SJCRH30 (cell line): ENCODE measurements around the gene IPCEF1. TPM values are rescaled to one million over a fixed set of nuclear protein-coding genes. Genes with fewer than 3 reads are reported as not detected.
"Not testable (repeated sequence)": the region's sequence is repeated elsewhere in the genome, so short reads cannot be mapped to it uniquely, and the experiment has no call there.

Source experiments
- DNase-seq, 2 experiments: peaks; one replicate each; pipeline ENCODE4 v3.0.0-alpha.2; 2015 to 2020
- H3K27ac ChIP-seq: fragments of 250-450 bp; sonication (Bioruptor Pico); 2 replicates; pipeline ENCODE4 v1.5.1; 2020; ENCODE audit warnings: mild to moderate bottlenecking, moderate library complexity
- H3K27me3 ChIP-seq: fragments of 250-450 bp; sonication (Bioruptor Pico); 2 replicates; pipeline ENCODE4 v1.5.1; 2020; ENCODE audit warnings: mild to moderate bottlenecking, moderate library complexity
- H3K36me3 ChIP-seq: fragments of 250-450 bp; sonication (Bioruptor Pico); 2 replicates; pipeline ENCODE4 v1.5.1; 2020; ENCODE audit warnings: mild to moderate bottlenecking, moderate library complexity
- H3K4me1 ChIP-seq: fragments of 250-450 bp; sonication (Bioruptor Pico); 2 replicates; pipeline ENCODE4 v1.5.1; 2020; ENCODE audit warnings: mild to moderate bottlenecking, moderate library complexity
- H3K4me3 ChIP-seq: fragments of 250-450 bp; sonication (Bioruptor Pico); 2 replicates; pipeline ENCODE4 v1.5.1; 2020; ENCODE audit warnings: mild to moderate bottlenecking, moderate library complexity
- H3K9me3 ChIP-seq: fragments of 250-450 bp; sonication (Bioruptor Pico); replicated peaks from 2 replicates; pipeline ENCODE4 v1.5.1; 2020; ENCODE audit warnings: mild to moderate bottlenecking, moderate library complexity
- total RNA-seq: library from RNA; depleted of rRNA; stranded (reverse); fragments of >200 nt; shearing (Covaris generic); gene quantifications from 2 replicates; pipeline ENCODE4 v1.2.3, GENCODE V29; 2014

IPCEF1 gene
- total RNA-seq, 1 experiment from 2014 or later, result 1.5 TPM

DNA sequence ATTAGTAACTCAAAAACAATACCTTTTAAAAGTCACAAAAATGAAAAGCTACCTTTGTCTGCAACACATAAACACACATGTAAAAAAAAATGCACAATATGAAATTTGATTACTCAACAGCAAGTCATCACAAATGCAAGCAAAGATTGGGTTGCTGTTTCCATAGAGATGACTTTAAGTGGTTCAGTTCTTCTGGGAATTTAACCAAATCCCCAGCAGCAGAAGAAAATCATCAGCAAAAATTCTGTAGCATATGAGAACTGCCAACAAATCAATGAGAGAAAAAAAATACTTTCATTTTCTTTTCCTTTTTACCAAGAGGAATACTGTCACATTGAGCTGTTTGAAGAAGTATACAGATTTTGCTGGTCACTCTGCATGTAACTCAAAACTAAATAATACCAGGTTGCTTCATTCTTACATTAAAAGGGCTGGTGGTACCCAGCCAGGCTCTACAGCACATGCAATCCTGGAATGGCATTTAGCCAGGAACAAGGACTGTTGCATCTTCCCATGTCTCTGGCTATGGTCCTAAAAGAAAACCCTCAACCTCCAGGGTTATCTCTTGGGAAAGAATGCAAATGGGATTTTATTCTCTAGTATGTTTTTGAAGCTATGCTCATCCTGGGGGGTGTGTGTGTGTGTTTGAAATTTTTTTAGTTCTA is 159.3 kb downstream of the IPCEF1 start:
- DNase-seq, result no peak
- Histone ChIP-seq H3K27me3 (no peaks in the 10 kb centered on the region), H3K36me3 (no peaks in the 10 kb centered on the region), H3K4me1 (no peaks in the 10 kb centered on the region; the same call in 1 of the 2 replicates), H3K27ac (no peak overlapping the region), H3K9me3 (no peaks in the 10 kb centered on the region), H3K4me3 (no peak overlapping the region)

DNA sequence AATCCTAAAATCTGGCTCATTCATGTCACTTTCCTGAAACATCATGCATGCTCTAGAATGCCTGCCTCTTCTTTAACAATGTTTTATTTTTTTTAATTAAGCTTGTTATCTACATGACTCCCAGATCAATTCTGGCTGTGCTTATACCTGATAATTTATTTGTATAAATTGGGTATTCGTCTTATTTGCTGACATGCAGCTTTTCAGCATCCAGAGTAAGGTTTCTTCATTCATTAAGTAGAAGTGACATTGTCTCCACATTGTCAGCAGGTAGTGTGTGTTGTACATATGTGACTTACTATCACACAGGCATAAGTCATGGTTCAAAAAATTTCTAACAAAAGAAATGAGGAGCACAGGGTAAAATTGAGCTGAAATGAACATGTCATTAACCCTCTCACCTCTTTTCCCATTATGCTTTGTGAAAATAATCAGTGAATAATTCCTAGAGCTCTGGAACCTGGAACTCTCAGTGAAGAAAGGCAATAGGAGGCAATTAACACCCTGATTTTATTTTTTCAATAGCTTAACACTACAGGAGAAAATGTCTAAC is 160.2 kb downstream of the IPCEF1 start:
- Histone ChIP-seq H3K4me3 (no peak overlapping the region), H3K36me3 (no peaks in the 10 kb centered on the region), H3K27ac (no peak overlapping the region), H3K4me1 (no peaks in the 10 kb centered on the region; the same call in 1 of the 2 replicates), H3K9me3 (no peaks in the 10 kb centered on the region), H3K27me3 (no peaks in the 10 kb centered on the region)
- DNase-seq, result no peak

- no peaks in the 10 kb centered on the region for H3K36me3 ChIP-seq
- no peaks in the 10 kb centered on the region for H3K27me3 ChIP-seq
- H3K4me3 ChIP-seq, result no peak overlapping the region
- no peak overlapping the region for H3K27ac ChIP-seq
- no peaks in the 10 kb centered on the region for H3K9me3 ChIP-seq
- DNase-seq, result no peak
- no peaks in the 10 kb centered on the region for H3K4me1 ChIP-seq
Measured at GRCh38 chr6:154187714-154188113, 168.9 kb downstream of the IPCEF1 start.

- no peak overlapping the region for H3K4me3 ChIP-seq
- no peak overlapping the region for H3K27ac ChIP-seq
- no peaks in the 10 kb centered on the region for H3K4me1 ChIP-seq
- H3K9me3 ChIP-seq, result no peaks in the 10 kb centered on the region; the same call in 1 of the 2 replicates
- H3K27me3 ChIP-seq, result no peaks in the 10 kb centered on the region
- no peak for DNase-seq
- no peaks in the 10 kb centered on the region for H3K36me3 ChIP-seq
Measured at GRCh38 chr6:154187203-154187602, 169.4 kb downstream of the IPCEF1 start.

GRCh38 chr6:154179434-154179833 is 177.2 kb downstream of the IPCEF1 start:
- Histone ChIP-seq H3K9me3 (no peaks in the 10 kb centered on the region; the same call in 1 of the 2 replicates), H3K4me1 (no peaks in the 10 kb centered on the region), H3K27me3 (no peaks in the 10 kb centered on the region), H3K36me3 (no peaks in the 10 kb centered on the region), H3K4me3 (no peak overlapping the region), H3K27ac (no peak overlapping the region)
- DNase-seq, result no peak

DNA sequence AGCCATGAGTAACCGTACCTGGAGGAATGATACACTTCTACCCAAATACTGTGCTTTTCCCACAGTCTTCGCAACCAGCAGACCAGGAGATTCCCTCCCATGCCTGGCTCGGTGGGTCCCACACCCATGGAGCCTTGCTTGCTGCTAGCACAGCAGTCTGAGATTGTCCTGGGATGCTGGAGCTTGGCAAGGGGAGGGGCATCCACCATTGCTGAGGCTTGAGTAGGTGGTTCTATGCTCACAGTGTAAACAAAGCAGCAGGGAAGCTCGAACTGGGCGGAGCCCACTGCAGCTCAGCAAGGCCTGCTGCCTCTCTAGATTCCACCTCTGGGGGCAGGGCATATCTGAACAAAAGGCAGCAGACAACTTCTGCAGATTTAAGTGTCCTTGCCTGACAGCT is 184.2 kb downstream of the IPCEF1 start:
- not testable (repeated sequence) for DNase-seq, H3K4me3 ChIP-seq, H3K27ac ChIP-seq, H3K9me3 ChIP-seq, H3K27me3 ChIP-seq, H3K36me3 ChIP-seq, H3K4me1 ChIP-seq

DNA sequence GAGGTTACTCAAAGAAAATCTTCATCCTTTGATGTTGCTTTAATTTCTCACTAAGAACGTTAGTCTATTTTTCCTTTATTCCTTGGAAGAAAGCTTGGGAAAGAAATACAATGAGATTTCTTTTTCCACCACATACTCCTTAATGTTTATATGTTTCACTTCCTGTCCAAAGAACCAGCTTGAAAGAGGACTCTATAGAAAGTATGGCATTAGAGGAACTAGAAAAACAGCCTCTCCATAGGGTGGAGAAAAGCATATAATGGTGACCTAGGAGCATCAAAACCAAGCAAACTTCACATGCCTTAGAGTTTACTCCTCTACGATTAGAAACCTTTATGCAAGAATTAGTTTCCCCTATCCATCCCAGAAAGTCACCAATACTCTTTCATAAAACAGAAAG is 186.5 kb downstream of the IPCEF1 start:
- H3K4me1 ChIP-seq, result no peaks in the 10 kb centered on the region
- H3K27me3 ChIP-seq, result no peaks in the 10 kb centered on the region
- no peak for DNase-seq
- no peaks in the 10 kb centered on the region for H3K9me3 ChIP-seq
- H3K36me3 ChIP-seq, result no peaks in the 10 kb centered on the region
- H3K27ac ChIP-seq, result no peak overlapping the region
- no peak overlapping the region for H3K4me3 ChIP-seq

GRCh38 chr6:154169193-154169847 is 187.3 kb downstream of the IPCEF1 start:
- Histone ChIP-seq H3K27ac (no peak overlapping the region), H3K36me3 (no peaks in the 10 kb centered on the region), H3K4me1 (no peaks in the 10 kb centered on the region), H3K9me3 (no peaks in the 10 kb centered on the region), H3K4me3 (no peak overlapping the region), H3K27me3 (no peaks in the 10 kb centered on the region)
- DNase-seq, result no peak

DNA sequence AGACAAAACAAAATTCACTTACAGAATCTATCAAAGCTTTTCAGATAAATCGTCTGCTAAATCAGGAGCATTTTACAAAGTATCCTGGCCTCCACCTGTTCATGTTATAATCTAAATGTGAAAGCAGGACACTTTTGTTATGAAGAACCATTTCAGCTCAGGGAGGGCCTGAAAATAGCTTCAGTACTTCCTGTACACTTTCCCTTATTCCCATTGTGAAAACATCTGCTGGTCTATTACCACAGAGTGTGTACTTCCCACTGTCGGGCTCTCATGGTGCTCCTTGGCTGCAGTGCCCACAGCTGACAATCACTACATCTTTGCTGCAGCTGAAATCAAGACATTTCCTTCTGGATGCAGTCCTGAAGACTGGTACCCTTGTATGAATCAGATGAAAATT is 189.5 kb downstream of the IPCEF1 start:
- Histone ChIP-seq H3K36me3 (no peaks in the 10 kb centered on the region), H3K27ac (no peak overlapping the region), H3K4me3 (no peak overlapping the region), H3K27me3 (no peaks in the 10 kb centered on the region), H3K4me1 (no peaks in the 10 kb centered on the region), H3K9me3 (no peaks in the 10 kb centered on the region)
- DNase-seq, result no peak

GRCh38 chr6:154166140-154166539 is 190.5 kb downstream of the IPCEF1 start:
- H3K9me3 ChIP-seq, result no peaks in the 10 kb centered on the region
- H3K4me3 ChIP-seq, result no peak overlapping the region
- no peak overlapping the region for H3K27ac ChIP-seq
- no peak for DNase-seq
- H3K4me1 ChIP-seq, result no peaks in the 10 kb centered on the region
- no peaks in the 10 kb centered on the region for H3K27me3 ChIP-seq
- H3K36me3 ChIP-seq, result no peaks in the 10 kb centered on the region

DNA sequence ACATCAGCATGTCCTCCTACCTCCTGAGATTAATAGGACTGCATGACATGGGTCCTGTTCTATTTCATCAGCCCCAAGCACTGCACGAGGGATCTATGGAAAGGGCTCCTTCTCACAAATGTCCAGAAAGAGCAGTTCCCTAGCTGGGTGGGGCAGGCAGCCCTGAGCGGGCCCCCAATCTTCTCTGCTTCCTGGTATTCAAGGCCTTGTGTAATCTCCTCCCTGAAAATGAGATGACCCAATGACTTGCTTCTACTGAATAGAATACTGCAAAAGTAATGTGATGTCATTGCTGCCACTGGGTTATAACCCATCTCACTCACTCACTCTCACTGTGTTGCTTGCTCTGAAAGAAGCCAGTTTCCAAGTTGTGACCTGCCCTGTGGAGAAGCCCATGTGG is 191.1 kb downstream of the IPCEF1 start:
- Histone ChIP-seq H3K4me1 (no peaks in the 10 kb centered on the region), H3K27ac (no peak overlapping the region), H3K36me3 (no peaks in the 10 kb centered on the region), H3K27me3 (no peaks in the 10 kb centered on the region), H3K4me3 (no peak overlapping the region), H3K9me3 (no peaks in the 10 kb centered on the region)
- DNase-seq, result no peak

DNA sequence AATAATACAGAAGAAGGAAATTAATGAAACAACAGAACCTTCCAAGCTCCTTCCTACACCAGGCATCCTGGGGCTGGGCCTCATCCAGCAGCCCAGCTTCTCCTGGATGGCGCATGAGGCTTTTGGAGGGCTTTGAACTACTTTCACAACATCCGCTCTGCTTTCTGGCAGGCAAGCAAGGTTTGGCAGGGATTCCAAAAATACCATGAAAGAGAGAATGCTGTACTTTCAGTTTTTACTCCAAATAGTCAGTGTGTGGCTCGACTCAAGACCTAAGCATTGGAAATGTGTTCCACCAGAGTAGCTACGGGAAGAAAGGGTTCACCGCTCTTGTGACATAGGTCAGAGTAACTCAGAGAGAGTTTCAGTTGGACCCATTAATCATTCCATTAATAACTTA is 192.2 kb downstream of the IPCEF1 start:
- no peaks in the 10 kb centered on the region for H3K27me3 ChIP-seq
- no peaks in the 10 kb centered on the region for H3K9me3 ChIP-seq
- no peaks in the 10 kb centered on the region for H3K4me1 ChIP-seq
- no peak overlapping the region for H3K27ac ChIP-seq
- no peak for DNase-seq
- no peaks in the 10 kb centered on the region for H3K36me3 ChIP-seq
- no peak overlapping the region for H3K4me3 ChIP-seq

- no peaks in the 10 kb centered on the region for H3K36me3 ChIP-seq
- DNase-seq, result no peak
- H3K4me3 ChIP-seq, result no peak overlapping the region
- no peak overlapping the region for H3K27ac ChIP-seq
- H3K9me3 ChIP-seq, result no peaks in the 10 kb centered on the region
- no peaks in the 10 kb centered on the region for H3K27me3 ChIP-seq
- H3K4me1 ChIP-seq, result 0 out of 2 replicates have a peak, but pooled peaks cover under 1% of the 10 kb centered on the region
Measured at GRCh38 chr6:154161689-154162088, 194.9 kb downstream of the IPCEF1 start.

GRCh38 chr6:154159126-154159525 is 197.5 kb downstream of the IPCEF1 start:
- Histone ChIP-seq H3K4me1 (0 out of 2 replicates have a peak, but pooled peaks cover 4% of the 10 kb centered on the region), H3K36me3 (no peaks in the 10 kb centered on the region), H3K27me3 (no peaks in the 10 kb centered on the region), H3K9me3 (peaks cover 7% of the 10 kb centered on the region), H3K27ac (no peak overlapping the region), H3K4me3 (no peak overlapping the region)
- DNase-seq, result no peak

DNA sequence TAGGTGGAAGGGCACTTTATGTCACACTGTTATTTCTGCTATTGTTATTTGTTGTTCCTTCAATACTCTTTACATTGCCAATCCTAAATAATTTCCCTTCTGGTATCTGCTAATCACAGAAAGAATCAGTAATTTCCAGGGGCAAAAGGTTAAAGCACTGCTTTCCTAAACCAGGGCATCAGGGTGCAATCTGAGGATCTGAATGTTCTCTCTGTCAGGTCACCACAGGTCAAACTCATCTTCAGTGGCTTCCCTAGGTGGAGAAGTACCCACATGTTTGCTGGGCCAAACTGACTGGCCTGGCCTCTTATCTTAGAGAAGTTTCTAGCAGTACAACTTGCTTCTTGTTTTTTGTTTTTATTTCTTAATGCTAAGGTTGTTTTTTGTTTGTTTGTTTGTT is 198.9 kb downstream of the IPCEF1 start:
- Histone ChIP-seq H3K27ac (no peak overlapping the region), H3K4me3 (no peak overlapping the region), H3K9me3 (peaks cover 7% of the 10 kb centered on the region), H3K36me3 (no peaks in the 10 kb centered on the region), H3K27me3 (no peaks in the 10 kb centered on the region), H3K4me1 (peaks cover 10% of the 10 kb centered on the region; the same call in 1 of the 2 replicates)
- no peak for DNase-seq
